NCI-H1105 treated with DMSO at 0.1 percent for 48 hours (cell line): ENCODE results near the gene ARHGEF1.

ENCODE experiments used
- DNase-seq: peaks from one replicate; lab custom pipeline; 2025; lab: John Stamatoyannopoulos, UW

ARHGEF1 gene

DNA sequence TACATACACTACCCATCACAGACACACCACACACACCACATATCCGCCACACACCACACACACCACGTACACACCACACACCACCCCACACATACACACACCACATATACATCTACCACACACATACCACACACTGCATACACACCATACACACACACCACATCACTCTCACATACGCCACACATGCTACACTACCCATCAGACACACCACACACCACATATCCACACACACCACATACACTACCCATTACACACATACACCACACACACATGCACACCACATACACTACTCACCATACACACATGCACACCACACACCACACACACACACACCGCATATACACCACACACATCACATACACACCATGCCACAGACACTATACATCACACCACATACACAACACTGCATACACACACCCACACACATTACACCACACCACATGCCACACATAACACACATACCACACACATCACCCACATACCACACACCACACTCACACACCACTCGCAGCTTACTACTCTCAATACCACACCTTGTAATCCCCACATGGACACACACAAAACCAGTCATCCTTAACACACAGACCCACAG, 35.8 kb downstream of the ARHGEF1 start:
- no peak for DNase-seq

DNA sequence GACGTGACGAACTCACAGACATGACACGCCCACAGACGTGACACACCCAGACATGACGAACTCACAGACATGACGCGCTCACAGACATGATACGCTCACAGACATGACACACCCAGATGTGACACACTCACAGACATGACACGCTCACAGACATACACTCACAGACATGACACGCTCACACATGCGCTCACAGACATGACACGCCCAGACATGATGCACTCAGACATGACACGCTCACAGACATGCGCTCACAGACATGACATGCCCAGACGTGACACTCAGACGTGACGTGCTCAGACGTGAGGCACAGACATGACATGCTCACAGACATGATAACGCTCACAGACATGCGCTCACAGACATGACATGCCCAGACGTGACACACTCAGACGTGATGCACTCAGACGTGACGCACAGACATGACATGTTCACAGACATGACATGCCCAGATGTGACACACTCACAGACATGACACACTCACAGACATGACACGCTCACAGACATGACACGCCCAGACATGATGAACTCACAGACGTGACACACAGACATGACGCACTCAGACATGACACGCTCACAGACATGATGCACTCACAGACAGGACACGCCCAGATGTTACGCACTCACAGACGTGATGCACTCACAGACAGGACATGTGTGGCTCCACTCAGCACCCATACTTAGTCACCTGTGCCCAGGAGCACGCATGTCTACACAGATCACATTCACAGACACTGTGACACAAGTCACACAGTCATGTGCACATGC, 37.1 kb downstream of the ARHGEF1 start:
- no peak for DNase-seq

DNA sequence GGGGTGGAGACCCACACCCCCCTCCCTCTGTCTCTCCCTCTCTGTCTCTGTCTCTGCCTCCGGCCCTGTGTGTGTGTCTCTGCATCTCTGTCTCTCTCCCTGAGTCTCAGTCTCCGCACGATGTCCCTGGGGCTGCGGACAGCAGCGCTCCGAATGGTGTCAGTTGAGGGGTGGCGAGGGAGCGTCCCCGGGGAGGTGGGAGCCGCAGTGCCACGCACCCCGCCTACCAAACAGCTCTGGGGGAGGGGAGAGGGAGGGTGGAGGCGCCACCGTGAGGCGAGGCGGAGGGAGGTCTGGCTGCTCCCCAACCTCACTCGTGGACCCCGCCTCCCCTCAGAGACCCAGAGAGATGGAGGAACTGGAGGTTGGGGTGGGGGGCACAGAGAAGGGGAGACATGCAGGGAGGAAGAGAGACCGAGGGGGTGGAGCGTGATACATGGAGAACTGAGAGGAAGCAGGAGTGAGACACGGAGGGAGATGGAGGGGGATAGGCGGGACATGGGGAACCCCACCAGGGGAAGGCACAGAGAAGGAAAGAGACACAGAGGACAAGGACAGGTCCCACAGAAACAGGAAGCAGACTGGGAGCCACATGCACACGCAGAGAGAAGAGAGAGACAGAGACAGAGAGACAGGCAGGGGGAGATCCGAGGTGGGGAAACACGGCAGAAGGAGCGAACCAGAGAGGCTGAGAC, 38.0 kb downstream of the ARHGEF1 start:
- DNase-seq: no peak

DNA sequence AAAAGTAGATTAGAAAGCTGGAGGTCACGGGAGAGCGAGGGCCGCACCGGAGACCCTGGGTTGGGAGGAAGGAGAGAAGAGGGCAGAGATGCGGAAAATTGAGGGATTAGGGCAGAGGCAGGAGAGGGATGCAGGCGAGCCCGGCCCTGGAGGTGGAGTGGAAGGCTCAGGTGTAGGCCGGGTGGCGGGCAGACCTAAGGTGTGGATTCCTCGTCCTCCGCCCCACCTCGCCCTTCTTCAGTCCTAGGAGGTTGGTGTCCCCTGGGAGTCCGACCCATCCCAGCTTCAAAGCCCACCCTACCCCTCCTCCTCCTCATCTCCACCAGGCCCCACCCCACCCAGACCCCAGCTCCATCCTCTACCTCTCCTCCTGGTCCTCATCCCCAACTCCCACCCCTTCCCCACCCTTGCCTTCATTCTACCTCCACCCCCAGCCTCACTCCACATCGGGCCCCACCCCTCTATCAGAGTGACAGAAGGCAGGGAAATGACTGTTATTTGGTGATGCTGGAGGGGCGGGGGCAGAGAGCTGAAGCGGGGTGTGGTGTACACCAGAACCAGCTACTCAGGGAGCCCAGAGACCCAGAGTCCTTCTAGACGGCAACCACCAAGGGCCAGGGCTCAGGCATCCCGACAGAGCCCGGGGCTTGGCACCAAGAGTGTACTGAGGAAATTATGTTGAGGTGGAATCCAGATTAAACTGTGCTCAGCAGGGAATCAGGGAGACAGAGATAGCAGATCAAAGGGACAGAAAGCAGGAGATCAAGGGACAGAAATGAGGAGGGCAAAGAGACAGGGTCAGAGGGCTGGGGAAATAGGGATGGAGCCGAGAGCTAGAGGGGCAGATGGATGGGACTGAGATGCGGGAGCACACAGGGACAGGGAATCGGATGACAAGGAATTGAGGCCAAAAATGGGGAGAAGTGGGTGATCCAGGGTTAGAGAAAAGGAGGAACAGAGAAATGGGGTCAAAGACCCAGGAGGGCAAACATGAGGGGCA, 38.9 kb downstream of the ARHGEF1 start:
- DNase-seq: no peak

DNA sequence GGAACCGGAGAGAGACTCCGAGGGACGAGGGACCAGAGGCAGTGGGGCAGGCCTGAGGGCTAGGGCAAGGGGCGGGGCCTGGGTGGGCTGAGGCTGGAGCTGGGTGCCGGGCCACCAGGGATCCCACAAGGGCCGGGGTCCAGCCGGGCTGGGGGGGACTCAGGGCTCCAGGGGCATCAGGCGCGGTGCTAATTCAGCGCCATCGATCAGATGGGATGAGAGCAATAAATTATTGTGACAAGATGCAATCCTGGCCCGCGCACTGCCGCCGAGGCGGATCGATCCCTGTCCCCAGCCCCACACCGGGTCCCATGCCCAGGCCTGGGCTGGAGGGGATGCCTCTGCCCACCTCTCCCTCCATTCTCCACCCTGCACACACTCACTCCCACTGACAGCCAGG, 39.6 kb downstream of the ARHGEF1 start:
- no peak for DNase-seq

DNA sequence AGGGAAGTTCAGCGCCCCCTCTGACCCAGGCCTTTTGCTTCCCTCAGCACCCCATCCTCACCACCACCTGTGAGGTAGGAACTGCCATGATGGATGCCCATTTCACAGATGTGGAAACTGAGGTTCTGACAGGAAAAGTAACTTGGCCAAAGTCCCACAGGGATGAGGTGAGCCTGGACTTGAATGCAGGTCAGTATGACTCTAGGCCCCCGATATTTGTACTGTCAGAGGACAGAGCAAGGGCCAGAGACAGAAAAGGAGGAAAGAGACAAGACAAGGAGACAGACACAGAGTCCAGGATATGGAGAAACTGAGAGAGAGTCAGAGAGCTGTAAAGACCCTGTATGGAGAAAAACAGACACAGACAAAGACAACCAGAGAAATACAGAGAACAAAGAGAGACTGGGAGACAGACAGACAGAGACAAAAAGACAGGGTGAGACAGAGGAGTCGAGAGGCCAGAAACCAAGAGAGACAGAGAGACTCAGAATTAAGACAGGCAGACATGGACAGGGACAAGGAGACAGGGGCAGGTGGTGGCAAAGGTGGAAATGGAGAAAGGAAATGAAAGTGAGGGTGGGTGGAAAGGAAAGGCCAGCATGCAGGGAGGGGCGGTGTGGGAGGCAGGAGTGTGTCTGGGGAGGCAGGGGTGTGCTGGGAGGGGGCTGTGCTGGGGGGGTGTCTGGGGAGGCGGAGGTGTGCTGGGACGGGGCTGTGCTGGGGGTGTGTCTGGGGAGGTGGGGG, 40.2 kb downstream of the ARHGEF1 start:
- DNase-seq: no peak

DNA sequence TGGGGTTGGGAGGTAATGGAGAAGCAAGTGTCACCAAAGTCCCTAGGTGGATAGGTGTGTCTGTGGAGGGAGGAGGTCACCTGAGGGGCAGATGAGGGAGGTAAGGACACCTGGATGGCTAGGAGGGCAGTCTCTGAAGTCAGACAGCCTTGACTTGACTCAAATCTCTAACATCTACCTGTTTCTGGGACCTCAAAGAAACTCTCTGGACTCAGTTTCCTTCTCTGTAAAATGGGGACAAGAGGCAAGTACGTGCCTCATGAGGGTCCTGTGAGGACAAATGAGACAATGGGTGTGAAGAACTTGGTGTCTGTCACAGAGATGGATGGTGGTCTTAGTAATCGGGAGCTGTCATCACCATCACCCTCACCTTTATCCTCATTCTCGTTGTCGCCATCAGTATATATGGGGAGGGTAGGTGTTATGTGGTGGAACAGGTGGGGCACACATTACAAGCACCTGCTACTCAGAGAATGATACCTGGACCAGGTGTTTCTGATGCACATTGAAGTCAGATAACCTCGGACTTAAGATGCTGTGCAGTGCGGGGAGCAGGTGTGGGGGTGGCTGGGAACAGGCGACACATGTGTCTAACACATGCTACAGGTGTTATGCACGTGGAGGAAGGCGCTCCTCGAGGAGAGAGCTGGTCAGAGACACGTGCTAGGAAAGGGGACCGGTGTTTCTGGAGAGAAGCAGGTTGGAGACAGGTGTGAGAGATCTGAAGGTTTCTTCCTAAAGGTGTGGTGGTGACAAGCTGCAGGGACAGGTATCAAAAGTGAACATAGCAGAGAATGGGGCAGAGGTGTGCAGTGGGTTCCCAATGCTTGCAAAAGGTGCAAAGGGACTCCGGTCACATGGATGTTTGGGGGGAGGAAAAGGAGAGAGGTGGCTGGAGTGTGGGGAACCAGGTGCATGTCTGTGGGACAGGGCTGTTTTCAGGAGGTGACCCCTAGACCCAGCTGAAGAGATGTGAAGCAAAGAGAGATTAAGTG, 41.5 kb downstream of the ARHGEF1 start:
- no peak for DNase-seq

DNA sequence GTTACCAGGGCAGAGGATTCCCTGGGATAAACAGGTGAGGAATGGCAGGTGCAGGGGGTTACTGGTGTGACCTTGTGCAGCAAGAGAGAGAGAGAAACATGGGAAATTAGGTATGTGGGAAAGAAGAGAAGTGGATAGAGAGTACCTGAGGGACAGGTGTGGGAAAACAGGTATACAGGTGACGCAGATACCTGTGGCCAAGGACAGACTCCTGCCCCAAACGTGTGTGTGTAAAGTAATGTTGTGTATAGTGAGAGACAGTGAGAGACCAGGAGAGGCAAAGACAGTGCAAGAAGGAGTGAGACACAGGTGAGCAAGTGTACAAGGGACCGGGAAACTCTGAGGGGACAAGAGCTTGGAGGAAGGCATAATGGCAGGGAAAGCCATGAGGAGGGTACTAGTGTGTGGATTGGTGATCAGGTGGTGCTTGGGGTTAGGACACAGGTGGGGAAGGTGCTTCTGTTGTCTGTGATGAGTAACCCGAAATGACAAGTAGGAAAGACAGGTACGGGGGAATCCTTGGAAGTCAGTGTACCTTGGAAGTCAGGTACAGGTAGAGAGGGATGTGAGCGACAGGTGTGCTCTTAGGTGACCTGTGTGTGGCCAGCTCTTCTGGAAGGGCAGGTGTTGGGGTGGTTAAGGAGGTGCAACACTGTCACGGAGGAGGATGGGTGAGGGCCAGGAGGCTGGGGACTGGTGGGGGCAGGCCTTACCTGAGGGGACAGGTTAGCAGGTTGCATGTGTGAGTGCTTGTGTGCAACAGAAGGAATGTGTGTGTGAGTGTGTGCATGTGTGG, 42.4 kb downstream of the ARHGEF1 start:
- DNase-seq: no peak

DNA sequence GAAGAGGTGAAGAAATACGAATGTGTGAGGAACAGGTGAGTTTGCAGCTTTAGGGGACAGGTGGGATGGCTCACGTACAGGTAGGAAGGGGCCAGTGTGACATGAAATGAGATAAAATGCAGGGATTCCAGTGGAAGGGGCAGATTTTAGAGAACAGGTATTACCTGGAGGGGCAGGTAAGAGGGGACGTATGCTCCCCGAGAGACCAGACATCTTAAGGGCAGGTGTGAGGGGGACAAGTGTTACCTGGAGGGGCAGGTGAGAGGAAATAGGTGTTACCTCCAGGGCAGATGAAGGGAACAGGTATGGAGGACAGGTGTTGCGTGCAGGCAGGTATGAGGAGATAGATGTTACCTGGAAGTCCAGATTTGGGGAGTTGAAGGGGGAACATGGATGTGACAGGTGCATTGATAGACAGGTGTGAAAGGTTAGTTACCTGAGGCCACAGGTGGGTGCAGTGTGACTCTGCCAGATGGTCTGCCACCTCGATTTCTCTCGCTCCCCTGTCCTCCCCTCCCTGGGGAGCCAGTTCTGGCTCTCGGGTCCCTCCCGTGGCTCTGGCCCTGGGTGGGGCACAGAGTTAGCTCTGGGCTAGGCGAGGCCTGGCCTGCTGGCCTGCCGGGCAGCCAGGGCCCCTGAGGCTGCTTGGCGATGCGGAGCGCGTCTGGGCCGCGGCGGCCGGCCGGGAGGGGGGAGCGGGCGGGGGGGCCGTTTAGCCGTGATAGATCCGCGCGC, 43.2 kb downstream of the ARHGEF1 start:
- no peak for DNase-seq

DNA sequence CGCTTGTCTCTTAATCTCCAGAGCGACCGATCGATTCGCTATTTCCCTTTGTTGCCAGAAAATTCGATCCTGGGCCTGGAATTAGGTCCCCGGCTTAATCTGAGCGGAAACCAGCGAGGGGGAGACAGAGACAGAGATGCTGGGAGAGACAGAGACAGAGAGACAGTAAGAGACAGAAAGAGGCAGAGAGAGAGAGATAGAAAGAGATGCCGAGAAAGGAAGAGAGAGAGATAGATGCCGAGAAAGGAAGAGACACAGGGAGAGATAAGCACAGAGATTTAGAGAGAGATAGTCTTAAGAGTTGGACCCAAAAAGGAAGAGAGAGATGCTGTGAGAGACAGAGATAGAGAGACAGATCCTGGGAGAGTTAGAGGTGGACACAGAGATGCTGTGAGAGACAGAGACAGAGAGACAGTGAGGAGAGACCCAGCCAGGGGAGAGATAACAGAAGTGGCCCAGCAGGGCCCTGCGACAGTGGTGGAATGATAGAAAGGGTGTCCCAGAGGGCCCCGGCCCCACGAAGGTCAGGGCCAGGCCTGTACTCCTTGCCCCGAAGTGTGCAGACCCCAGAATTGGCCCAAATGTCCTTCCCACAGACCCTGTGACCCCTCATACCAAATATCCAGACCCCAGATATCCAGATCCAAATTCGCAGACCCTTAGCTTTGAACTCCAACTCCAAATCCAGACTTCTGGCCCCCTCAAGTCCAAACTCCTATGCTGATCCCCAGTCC, 43.9 kb downstream of the ARHGEF1 start:
- no peak for DNase-seq

DNA sequence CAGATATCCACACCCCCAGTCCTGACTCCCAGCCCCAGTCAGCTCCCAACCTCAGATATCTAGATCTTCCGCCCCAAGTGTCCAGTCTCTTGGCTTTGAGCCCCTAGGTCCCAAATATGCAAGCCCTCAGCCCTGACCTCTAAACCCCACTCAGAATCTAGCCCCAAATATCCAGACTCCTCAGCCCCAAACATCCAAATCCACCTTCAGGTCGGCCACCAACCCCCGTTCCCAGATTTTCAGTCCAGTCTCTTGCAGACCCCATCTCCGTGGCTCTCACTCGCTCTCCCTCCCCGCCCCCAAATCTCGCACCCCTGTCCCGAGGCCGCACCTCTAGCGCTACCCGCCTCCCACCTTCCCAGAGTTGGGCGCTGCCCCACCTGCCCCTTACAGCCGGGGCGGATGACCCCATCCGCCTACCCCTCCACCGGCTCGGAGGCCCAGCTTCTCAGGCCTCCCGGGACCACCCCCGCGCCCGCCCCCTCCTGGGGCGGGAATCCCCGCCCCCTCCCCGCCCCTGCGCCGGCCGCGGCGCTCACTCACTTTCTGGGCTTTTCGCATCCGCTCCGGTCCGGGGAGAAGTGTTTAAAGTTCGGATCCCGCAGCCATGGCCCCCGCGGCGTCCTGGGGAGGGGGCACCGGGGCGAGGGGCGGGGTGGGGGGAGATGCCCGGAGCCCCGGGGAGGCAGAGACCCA, 44.7 kb downstream of the ARHGEF1 start:
- DNase-seq: no peak

DNA sequence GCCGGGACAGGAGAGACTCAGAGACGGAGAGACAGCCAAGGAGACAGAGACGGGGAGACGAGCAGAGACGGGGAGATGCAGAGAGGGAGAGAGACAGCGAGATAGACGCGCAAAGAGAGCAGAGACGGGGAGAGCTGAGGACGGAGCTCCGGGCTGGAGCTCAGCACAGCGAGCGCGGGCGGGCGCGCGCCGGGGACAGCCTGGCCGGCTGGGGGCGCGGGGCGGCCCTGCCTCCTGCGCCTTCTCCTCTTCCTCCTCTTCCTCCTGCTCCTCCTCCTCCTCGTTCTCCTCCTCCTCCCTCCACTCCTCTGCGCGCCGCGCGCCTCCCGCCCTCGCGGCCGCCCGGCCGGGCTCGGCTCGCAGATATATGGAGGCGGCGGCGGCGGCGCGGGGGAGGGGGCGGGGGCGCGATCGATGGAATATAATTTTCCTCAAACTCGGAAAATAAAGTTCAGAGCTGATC, 45.3 kb downstream of the ARHGEF1 start, which contains the start of gene ERFL:
TSS of gene ERFL (minus strand) at position 229 of the 463 bp plus-strand sequence. CDS start 15,530 bp downstream, outside the sequence.
- no peak for DNase-seq

DNA sequence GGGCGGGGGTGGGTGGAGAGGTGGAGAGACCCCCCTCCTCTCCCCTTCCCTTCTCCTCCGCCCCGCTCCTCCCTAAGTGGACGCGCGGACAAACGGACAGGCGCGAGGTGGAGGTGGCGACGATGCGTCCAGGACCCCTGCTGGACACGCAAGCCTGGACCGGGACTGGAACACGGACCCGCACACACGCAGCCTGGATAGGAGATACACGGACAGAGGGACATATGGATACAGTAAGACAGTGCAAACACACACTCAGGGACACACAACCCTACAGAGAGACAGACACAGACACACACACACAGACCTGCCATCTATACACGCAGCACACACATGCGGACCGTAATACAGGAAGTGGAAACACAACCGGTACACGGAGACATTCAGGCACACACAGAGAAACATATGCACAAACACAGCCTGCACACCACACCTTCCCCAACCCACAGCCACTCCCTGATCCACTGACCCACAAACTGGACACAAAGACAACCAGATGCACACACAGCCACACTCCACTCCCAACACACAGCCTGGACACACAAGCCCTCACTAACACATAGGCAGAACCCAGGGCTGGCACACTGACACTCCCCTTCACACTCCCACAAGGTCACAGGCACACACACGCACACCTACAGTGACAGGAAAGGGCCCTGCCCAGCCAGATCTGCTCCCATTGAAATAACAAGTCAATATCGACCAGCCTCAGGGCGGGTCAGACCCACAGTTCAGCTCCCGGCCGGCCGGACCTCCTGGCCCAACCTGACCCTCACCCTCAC, 46.0 kb downstream of the ARHGEF1 start:
- no peak for DNase-seq

DNA sequence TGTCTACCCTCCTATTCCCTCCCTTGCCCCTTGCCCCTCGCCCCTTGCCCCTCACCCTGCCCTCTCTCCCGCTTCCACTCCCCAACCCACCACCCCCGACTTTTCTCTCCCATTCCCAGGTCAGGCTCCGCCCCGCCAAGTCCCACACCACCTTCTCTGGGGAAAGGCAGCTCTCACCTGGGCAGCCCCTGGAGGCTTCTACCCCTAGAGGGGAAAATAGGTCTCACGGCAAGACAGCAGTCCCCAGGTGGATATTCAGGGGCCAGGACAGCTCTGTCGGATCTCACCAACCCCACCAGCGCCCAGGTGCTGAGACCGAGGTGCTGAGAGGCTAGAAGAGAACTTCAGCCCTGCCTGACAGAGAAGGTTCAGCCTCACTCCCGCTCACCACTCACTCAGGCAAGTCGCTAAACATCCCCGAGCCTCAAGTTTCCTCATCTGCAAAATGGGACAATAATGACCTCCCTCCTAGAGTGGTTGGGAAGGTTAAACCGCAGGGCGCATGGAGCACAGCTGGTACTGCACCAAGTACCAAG, 46.6 kb downstream of the ARHGEF1 start:
- no peak for DNase-seq

DNA sequence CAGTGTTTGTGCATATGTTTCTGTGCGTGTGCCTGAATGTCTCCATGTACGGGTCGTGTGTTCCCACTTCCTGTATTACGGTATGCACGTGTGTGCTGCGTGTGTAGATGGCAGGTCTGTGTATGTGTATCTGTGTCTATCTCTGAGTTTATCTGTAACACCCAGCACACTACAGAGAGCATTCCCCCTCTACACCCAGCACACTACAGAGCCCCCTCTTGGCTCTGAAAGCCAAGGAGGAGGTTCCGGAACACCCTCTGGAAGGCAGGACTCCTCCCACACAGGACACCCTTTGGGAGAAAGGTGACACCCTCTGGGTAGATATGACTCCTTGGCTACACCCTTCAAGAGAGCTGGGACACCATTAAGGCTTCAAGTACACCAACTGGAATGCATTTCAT, 47.3 kb downstream of the ARHGEF1 start:
- DNase-seq: no peak
